ENCODE results near the gene ST13.
A peak's percentile ranks its signal among the peaks of the same experiment; 100 is the strongest.
"Not testable (repeated sequence)": the region's sequence is repeated elsewhere in the genome, so short reads cannot be mapped to it uniquely, and the experiment has no call there.

The ST13 gene

DNA sequence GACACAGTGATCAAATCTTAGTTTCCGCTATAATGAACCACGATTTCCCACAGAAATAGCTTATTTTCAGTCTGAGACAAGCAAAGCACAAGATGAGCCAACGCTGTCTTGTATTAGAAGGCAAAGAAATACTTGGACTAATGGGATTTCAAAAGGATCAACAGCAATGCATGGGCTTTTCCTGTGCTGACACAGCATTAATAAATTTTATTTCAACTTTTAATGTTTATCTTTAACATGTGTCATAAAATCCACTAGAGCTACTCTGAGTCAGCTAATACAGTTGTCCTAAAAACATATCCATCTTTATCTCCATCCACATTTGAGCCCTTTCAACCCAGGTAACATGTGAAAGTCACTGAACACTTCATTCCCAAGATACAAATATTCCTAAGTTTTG is 21.8 kb downstream of the ST13 start:
- DNase-seq, result no peak

DNA sequence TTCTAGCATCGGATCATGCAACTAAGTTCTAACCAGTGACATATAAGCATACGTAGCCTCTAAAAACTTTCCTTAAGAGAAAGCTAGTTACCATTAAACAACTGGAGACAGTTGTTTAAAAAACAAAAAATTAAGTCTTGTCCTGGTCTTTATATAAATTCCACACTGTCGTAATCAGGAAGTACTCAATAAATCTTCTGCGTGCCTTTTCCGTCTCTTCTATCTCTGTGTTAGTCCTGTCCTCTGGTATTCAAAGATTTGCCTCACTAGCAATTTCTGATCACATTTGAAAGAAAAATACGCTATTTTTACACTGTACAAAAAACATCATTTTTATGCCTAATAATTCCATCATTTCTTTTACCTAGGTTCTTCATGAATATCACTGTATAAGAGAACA is 27.3 kb downstream of the ST13 start:
- DNase-seq, result no peak

DNA sequence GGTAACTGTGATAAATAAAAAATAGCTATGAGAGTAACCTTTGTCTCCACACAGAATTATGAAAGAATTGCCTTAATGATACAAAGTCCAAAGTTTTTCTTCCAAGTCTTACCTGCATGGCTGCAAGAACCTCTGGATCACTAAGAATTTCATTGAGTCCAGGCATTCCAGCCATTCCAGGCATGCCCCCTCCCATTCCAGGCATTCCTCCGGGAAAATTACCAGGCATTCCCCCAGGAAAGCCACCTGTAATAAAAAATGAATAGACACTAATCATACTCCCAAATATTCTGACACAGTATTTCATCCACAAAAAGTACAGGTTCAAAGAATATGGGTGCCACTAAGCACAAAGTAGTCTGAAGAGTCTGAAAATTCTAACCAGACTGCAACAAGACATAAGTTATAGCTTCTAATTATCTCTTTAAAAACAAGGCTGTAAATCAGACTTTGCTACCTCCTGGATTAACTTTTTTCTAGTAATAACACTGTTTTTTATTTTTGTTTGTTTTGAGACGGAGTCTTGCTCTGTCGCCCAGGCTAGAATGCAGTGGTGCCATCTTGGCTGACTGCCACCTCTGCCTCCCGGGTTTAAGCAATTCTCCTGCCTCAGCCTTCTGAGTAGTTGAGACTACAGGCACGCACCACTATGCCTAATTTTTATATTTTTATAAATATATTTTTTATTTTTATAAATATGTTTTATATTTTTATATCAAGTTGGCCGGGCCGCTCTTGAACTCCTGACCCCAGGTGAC is 29.3 kb downstream of the ST13 start:
- DNase-seq, result no peak

DNA sequence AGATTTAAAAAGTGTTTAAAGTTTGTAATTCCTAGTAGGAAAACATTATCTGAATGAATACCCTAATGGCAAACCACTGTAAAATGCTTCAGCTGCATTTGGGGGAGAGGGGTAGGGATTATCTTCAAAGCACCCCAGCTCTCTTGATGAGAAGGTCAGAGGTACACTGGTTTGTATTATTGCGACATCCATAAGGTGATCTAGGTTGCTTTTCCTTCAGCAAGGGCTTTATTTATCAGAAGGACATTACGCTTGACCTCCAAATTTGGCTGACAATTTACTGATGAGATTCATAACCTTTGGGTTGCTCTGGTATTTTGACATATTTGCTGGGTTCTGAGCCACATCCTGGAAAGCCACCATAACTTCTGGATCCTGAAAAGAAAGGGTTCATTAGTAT is 30.1 kb downstream of the ST13 start:
- not testable (repeated sequence) for DNase-seq

DNA sequence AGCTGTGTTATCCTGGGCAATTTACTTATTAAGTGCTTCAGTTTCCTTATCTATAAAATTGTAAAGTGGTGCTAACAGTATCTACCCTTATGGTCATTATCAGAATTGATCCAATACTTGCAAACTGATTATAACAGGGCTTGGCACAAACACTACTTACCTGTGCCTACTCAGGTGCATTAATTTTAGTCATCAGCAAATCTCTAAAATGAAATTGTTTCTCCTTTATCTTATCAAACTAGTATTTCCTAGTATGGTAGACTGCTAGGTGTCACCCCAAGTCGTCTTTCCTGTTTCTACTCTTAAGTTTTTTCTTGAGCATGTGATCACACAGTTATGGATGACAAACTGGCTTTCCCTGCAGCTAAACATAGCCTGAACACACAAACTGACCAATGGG is 33.0 kb downstream of the ST13 start:
- DNase-seq, result no peak

DNA sequence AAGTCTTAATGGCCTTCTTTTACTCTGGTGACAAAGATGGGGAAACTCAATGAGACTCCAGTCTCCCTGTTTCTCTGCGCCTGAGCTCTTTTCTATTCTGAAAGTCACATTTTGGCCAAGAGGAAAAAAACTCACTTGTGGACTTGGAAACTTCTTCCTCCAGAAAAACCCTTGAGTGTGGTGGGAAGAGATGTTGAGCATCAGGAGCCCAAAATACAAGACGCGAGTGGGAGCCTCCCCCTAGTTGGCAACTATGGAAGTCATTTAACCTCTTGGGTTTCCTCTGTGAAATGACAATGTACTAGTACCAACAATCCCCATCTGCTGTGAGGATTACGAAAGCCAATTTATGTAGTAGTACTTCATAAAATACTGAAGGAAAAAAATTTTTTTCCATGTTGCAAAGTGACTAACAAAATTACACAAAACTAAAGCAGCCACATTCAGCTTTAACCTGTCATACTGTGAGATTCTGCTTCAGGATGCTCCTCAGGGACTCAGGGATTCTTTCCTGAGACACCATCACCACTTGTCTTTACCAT is 36.8 kb downstream of the ST13 start:
- no peak for DNase-seq

DNA sequence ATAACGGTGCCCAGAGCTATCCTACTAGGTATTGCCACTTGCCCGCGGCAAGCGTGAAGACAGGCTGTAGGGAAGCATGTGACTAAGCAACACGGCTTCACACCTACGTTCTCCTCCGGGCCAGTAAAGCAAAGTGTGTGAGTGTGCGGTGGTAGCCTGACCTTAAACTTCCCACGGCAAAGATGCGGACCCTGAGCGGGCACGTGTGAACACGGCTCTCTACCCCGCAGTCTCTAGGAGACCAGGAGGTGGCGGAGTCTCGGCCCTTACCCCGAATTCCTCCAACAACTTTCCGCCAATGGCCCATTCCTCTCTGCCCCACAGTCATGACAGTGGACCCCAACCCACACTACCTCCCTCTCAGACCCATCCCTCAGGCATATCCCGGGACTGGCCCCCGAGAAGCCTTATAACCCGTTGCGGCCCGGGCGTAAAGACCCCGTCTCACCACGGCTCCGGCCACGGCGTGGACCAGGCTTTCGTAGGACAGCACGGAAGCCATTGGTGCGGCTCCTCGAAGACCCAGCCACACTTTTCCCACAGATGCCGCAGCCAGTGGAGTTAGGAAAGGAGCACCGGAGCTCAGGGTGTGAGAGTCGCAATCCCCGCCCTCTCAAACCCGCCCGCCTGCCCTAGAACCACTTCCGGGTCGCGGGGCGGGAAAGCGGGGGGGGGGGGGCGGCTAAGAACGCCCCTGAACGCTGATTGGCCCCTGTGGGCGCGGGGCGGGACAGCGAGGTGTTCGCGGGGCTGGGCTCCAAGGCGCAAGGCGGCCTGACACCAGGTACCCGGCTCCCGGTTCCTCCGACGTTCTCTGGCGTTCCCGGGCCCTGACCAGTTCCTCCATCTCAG is 37.5 kb downstream of the ST13 start, which contains the start of gene SLC25A17:
SLC25A17 (minus strand) TSS at position 600 of the 852 bp plus-strand sequence; CDS start at position 502, 98 bp downstream.
- peak; percentile 84 for DNase-seq

DNA sequence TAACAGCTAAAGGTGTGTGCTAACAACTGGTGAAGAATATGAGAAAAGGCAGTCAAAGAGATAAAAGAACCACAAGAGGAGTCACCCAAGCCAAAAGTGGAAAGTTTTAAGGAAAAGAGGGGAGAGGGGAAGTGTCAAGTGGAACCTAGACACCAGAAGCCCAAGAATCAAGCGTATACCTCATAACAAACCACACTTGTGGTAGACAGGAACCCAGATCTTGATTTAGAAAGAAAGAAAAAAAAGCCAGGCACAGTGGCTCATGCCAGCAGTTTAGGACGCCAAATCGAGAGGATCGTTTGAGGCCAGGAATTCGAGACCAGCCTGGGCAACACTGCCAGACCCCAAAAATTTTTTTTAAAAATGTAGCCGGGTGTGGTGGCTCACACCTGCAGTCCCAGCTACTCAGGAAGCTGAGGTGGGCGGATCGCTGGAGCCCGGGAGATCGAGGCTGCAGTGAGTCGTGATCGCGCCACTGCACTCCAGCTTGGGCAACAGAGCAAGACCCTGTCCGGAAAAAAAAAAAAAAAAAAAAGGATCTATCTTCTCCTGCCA is 38.2 kb downstream of the ST13 start:
- DNase-seq, result no peak

DNA sequence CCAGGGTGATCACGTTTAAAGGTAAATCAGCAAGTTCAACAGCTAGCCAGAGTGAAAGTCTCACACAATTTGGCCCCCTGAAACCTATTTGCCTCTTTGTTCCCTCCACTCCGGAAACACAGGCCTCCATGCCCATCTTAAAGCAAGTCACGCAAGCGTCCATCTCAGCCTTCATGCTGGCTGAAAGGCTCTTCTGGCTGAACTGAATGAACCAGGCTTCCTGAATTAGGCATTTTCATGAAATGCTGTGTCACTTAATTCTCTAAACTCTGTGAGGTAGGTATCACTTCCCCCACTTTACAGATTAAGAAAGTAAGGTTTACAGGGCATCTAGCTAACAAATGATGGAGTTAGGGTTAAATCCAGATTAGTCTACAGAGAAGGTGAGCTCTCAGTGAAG is 38.7 kb downstream of the ST13 start:
- DNase-seq, result no peak

DNA sequence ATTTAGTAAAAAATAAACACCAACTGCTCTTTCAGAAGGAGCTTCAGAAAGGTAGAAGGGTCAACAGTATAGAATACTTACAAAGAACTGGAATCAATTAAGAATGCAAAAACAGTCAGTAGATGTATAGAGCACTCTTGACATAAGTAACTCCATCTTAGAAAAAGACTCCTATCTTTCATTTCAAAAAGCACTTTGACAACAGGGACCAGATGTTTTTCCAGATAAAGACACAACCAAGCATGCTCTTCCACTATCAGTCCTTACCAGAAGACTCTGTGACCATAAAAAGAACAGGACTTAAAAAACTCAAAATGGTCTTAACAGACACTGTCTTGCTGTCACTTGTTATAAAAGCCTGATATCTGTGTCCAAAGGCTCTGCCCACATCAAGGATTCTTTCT is 42.5 kb downstream of the ST13 start:
- no peak for DNase-seq

DNA sequence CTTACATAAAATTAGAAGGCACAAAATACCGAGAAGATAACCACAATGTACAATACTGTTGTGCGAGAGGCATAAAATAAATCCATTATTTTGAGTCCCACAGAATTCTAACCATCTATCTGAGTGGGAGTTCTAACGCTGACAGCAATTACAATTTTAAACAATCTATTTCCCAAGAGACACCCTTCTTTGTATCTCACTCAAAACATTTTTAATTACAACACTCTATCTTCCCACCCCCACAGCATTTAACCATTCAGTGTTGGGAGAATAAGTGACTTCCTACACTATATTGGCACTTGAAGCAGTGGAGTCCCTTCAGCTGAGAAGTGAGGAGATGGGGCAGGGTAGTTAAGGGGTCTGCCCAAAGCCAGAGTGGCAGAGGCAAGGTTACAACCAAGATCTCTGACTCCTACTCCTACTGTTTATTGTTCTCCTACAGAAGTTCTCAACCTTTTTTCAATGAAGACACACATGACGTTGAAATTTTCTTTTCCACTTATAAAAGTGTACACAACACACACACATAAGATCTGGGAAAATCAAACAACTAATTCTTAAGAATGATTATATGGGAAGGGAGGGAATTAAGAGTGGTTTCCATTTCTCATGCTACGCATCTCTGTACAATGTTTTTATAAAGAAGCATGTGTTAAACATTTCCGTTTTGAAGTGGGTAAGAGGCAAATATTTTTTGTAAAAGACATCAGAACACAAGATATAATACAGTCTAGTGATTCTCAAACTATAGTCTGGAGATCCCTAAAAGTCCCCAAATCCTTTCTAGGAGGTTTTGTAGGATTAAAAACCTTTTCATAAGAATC is 48.2 kb downstream of the ST13 start:
- no peak for DNase-seq

DNA sequence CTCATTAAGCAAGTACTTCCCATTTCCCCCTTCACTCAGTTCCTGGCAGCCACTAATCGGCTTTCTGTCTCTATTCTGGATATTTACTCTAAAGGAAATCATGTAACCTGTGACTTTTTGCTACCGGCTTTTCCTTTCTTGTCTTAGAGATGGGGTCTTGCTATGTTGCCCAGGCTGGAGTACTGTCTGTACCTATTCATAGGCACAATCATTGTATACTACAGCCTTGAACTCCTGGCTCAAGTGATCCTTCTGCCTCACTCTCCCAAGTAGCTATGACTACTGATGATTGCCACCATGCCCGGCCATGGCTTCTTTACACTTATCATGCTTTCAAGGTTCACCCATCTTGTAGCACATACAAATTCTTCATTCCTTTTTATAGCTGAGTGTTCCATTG is 49.7 kb downstream of the ST13 start:
- DNase-seq, result no peak

DNA sequence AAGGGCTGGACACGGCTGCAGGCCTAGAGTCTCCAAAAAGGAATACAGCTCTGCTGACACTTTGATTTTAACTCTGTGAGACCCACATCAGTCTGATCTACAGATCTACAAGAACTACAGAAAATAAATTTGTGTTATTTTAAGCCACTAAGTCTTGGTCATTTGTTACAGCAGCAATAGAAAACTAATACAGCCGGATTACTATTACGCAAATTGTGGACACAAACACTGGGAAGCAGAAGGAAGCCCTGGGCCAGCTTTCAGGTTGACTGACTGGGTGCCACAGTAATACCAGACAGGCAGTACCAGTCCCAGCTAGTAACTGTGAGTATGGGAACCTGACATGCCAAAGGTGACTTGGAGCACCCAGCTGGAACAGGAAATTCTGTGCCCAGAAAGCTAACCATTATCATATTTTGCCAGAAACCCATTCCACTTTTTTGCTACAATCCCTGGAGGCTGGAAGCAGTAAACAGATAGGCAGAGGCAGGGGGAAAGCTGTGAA is 50.7 kb downstream of the ST13 start:
- no peak for DNase-seq

DNA sequence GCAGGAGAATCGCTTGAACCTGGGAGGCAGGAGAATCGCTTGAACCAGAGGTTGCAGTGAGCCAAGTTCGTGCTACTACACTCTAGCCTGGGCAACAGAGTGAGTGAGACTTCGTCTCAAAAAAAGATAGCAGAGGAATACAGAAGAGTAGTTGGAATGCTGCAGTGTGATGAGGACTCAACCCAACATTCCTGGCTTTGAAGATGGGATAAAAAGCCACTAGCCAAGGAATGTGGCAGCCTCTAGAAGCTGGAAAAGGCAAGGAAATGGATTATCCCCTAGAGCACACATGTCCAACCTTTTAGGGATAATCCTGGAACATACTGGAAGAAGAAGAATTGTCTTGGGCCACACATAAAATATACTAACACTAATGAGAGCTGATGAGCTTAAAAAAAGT is 51.2 kb downstream of the ST13 start:
- DNase-seq, result no peak

DNA sequence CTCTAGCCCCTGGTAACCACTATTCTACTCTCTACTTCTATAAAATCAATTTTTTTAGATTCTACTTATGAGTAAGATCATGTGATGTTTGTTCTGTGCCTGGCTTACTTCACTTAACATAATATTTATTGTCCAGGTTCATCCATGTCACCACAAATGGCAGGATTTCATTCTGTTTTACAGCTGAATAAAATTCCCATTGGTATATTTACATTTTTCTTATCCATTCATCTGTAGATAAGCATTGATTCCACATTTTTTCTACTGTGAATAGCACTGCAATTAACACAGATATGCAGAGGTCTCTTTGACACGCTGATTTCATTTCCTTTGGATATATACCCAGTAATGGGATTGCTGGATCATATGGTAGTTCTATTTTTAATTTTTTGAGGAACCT is 53.1 kb downstream of the ST13 start:
- no peak for DNase-seq

DNA sequence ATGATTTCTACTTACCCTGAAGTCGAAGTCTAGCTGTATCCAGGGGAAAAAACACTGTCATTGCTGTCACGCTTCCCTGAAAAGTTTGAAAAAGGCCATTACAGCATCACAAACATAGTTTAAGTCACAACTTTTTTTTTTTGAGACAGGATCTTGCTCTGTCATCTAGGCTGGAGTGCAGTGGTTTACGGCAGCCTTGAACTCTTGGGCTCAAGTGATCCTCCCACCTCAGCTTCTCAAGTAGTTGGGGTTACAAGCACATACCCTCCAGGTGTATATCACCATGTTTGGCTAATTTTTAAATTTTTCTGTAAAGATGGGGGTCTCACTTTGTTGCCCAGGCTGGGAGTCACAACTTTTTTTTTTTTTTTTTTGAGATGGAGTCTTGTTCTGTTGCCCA is 57.4 kb downstream of the ST13 start:
- no peak for DNase-seq

DNA sequence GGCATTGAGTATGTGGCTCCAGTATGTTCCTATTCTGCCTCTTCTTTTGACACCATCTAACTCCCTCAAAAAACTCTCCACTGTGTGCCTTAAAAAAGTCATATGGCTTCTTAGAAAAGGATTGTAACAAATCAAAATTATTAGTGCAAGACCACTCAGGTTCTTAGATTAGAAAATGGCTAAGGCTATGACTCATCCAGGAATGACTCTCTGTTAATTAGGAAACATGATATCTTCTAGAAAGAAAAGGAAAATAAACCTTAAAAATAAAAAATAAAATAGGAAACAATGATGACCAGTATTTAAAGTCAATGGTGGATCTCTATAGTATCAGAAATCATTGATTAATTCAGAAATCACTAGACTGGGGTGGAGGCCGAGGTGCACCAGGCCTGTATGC is 59.0 kb downstream of the ST13 start:
- no peak for DNase-seq

DNA sequence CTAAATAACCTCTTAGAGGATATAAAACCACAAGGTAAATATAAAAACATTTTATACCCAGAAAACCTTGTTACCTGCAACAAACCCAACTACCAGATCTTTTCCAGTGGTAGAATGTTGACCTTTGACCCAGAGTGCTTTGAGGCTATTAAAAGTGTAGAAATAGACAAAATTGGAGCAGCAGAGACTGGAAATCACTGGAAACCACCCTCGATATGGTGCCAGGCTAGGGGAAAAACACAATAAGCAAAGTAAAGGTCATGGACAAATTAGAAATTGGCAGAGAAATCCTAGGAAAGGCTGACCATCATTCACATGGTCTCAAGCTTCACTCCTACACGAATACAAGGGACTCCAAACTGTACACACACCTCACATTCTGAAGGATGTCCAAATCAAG is 64.0 kb downstream of the ST13 start:
- no peak for DNase-seq

DNA sequence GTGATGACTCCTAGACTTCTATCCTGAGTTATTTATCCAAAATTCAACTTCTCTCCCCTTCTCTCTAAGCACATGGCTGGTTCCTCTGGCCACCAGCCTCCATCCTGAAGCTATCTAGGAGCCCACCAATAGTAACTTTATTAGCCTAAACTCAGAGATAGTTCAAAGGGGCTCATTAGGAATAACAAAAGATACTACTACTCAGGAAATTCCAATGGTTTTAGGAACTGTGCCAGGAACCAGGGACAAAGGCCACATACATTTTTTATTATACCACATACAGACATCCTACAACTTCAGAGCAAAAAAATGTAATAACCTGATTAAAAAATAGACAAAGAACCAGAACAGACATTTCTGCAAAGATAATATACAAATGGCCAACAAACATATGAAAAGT is 65.2 kb downstream of the ST13 start:
- DNase-seq, result no peak

DNA sequence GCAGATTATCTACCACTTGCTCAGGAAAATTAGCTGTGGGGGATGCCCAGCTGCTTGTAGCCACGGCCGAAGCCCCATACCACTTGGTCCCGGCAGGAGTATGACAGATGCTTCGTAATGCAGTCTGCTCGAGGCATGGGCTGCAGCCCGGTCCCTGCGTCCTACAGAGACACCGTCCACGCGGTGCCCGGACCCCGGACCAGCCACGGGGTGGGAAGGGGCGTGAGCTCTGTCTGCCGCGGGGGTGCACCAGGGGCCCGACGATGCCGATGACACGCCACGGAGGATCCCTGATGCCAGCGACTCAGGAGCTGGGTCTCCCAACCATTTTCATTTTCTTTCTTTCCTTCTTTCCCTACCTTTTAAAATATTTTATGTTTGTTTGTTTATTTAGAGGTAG is 67.3 kb downstream of the ST13 start:
- DNase-seq, result no peak

DNA sequence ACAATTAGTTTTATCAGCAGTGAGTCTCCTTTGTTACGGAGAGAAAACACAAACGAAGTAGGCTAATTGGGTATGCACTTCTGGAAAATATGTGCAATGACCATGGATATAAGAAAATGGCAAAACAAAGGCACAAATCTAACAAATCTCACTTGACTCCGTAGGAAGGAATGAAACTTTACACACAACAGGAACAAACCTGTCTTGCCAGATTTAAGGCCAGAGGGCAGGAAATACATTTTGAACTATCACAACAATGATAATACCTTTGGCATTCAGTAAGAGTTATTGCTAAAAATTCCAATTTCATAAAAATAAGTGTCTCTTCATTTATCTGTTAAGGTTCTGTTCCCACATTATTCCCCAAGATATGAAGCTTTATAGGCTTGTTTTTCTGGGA is 73.9 kb downstream of the ST13 start:
- DNase-seq, result no peak

DNA sequence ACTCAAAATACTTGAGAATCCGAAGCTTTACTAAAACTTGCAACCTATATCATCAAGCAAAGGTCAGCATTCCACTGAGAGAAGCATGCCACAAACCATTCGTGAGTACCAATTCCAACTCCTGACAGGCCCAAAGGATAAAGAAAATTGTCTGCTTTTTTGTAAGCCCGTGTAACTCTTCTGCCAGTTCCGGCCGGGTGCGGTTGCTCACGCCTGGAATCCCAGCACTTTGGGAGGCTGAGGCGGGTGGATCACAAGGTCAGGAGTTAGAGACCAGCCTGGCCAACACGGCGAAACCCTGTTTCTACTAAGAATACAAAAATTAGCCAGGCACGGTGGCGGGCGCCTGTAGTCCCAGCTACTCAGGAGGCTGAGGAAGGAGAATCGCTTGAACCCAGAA is 74.7 kb downstream of the ST13 start:
- not testable (repeated sequence) for DNase-seq

Data from NCI-H1105 (cell line).